Endothelial cell of umbilical vein (primary cell): ENCODE data around the gene HIP1R. TPM values are rescaled to one million over a fixed set of nuclear protein-coding genes. Genes with fewer than 3 reads are reported as not detected.

Source experiments
- BruUV-seq: library from RNA; stranded (reverse); fragments of 400-500 nt; replicated peaks from 2 replicates; lab custom pipeline; 2021; lab: Mats Ljungman, UMichigan
- CTCF ChIA-PET: fragments of 300-600, 350-600 bp; sonication (Branson Sonifier 250); formaldehyde crosslinking; loops from one replicate; lab custom pipeline; 2021; ENCODE audit warnings: antibody characterized with exemption, inconsistent platforms; lab: Charles Lee
- POLR2A ChIA-PET: fragments of 300-600, 350-600 bp; sonication (Branson Sonifier 250); formaldehyde crosslinking; loops from one replicate; lab custom pipeline; 2021; ENCODE audit warnings: antibody characterized with exemption, inconsistent platforms; lab: Charles Lee
- DNase-seq: peaks from one replicate; pipeline ENCODE4 v3.0.0-alpha.2; 2011; ENCODE audit warnings: low read depth, low spot score
- FAIRE-seq: peaks from 2 replicates; lab custom pipeline; 2011; peaks lifted over from hg19 to GRCh38; lab: Jason Lieb, UNC
- H2AFZ ChIP-seq: 2 replicates; pipeline ENCODE4 v1.6.0; 2012; ENCODE audit warnings: low read depth, low read length, control low read depth, inconsistent platforms
- H3K27ac ChIP-seq: 2 replicates; pipeline ENCODE4 v1.5.1; 2011; ENCODE audit warnings: low read depth, mild to moderate bottlenecking, control low read depth, low read length, moderate library complexity; ENCODE audit not compliant: insufficient read depth
- H3K27me3 ChIP-seq, 2 experiments: 2 replicates each; pipeline versions ENCODE4 v1.6.0 to v1.6.1; 2011; ENCODE audit warnings: low read length in 2 of 2, mixed read lengths in 1 of 2; ENCODE audit not compliant: control insufficient read depth in 2 of 2, insufficient read depth in 2 of 2
- H3K36me3 ChIP-seq, 2 experiments: 2 replicates in 1 of 2; 3 replicates in 1 of 2; pipeline ENCODE4 v1.5.1; 2011; ENCODE audit warnings: low read length in 2 of 2, mild to moderate bottlenecking in 1 of 2, moderate library complexity in 1 of 2; ENCODE audit not compliant: control insufficient read depth in 2 of 2, insufficient read depth in 2 of 2; ENCODE audit errors: extremely low read depth in 1 of 2
- H3K4me1 ChIP-seq: 3 replicates; pipeline ENCODE4 v1.5.1; 2011; ENCODE audit warnings: mild to moderate bottlenecking, low read length; ENCODE audit not compliant: control insufficient read depth, insufficient read depth; ENCODE audit errors: extremely low read depth
- H3K4me2 ChIP-seq: 2 replicates; pipeline ENCODE4 v1.6.1; 2011; ENCODE audit warnings: low read length, control low read depth, mixed read lengths; ENCODE audit not compliant: insufficient read depth
- H3K4me3 ChIP-seq, 3 experiments: fragments of 200-600 bp in 1 of 3; sonication (generic), shearing (Covaris generic) in 1 of 3; replicated peaks in 1 of 3; 2 replicates each; pipeline ENCODE4 v1.5.1; 2011 to 2016; ENCODE audit warnings: control low read depth in 3 of 3, low read length in 3 of 3, mild to moderate bottlenecking in 2 of 3, inconsistent platforms in 1 of 3, low read depth in 1 of 3, moderate library complexity in 1 of 3; ENCODE audit not compliant: insufficient read depth in 1 of 3
- H3K79me2 ChIP-seq: 2 replicates; pipeline ENCODE4 v1.6.0; 2012; ENCODE audit warnings: low read length, inconsistent platforms; ENCODE audit not compliant: control insufficient read depth, insufficient read depth
- H3K9ac ChIP-seq: replicated peaks from 2 replicates; pipeline ENCODE3; 2011; ENCODE audit warnings: low read length, control low read depth; ENCODE audit not compliant: insufficient read depth; ENCODE audit errors: extremely low read depth
- H3K9me1 ChIP-seq: replicated peaks from 3 replicates; pipeline ENCODE4 v1.6.0; 2011; ENCODE audit warnings: mild to moderate bottlenecking, low read length; ENCODE audit not compliant: control insufficient read depth, insufficient read depth; ENCODE audit errors: extremely low read depth
- H3K9me3 ChIP-seq: replicated peaks from 2 replicates; pipeline ENCODE4 v1.5.1; 2012; ENCODE audit warnings: low read length, inconsistent platforms; ENCODE audit not compliant: control insufficient read depth, insufficient read depth
- H4K20me1 ChIP-seq: replicated peaks from 2 replicates; pipeline ENCODE3; 2011; ENCODE audit warnings: mild to moderate bottlenecking, low read length; ENCODE audit not compliant: control insufficient read depth, insufficient read depth; ENCODE audit errors: extremely low read depth
- EZH2 ChIP-seq: IDR thresholded peaks from 2 replicates; pipeline ENCODE4 v1.6.1; 2012; ENCODE audit warnings: borderline replicate concordance, low read depth, mild to moderate bottlenecking, moderate library complexity, low read length, inconsistent platforms; ENCODE audit not compliant: severe bottlenecking
- FOS ChIP-seq: IDR thresholded peaks from 2 replicates; pipeline ENCODE4 v1.6.1; 2011; ENCODE audit warnings: mild to moderate bottlenecking, low read length, moderate library complexity, borderline replicate concordance; ENCODE audit not compliant: insufficient read depth
- GATA2 ChIP-seq: IDR thresholded peaks from 2 replicates; pipeline ENCODE4 v1.7.0; 2011; ENCODE audit warnings: low read depth, mild to moderate bottlenecking, moderate library complexity, mixed read lengths, low read length; ENCODE audit not compliant: insufficient read length, insufficient read depth
- JUN ChIP-seq: IDR thresholded peaks from 2 replicates; pipeline ENCODE4 v1.6.1; 2011; ENCODE audit warnings: borderline replicate concordance, low read depth; ENCODE audit not compliant: insufficient read length, insufficient read depth
- MYC ChIP-seq: IDR thresholded peaks from one replicate; pipeline ENCODE4 v1.6.1; 2011; ENCODE audit warnings: mild to moderate bottlenecking, low read depth, low read length
- POLR2A ChIP-seq: IDR thresholded peaks from 2 replicates; pipeline ENCODE4 v1.6.1; 2012; ENCODE audit warnings: low read depth, mild to moderate bottlenecking, control low read depth, low read length
- POLR2AphosphoS5 ChIP-seq: IDR thresholded peaks from 2 replicates; pipeline ENCODE4 v1.6.1; 2012; ENCODE audit warnings: low read depth, mild to moderate bottlenecking, control low read depth, low read length, moderate library complexity; ENCODE audit not compliant: insufficient read depth
- dilution Hi-C: fragments of 300-500 bp; cut with MboI; formaldehyde crosslinking; loops from one replicate; pipeline ENCODE4 v1.15.0; 2019; ENCODE audit warnings: low sequenced_read_pairs; ENCODE audit not compliant: extremely low pct_ligation_motif_present
- intact Hi-C: fragments of 100-400 bp; cut with micrococcal nuclease; formaldehyde crosslinking; loops from one replicate; pipeline ENCODE4 v1.10.0; 2022
- polyA plus RNA-seq, 4 experiments: library from polyadenylated mRNA; depleted of rRNA in 3 of 4; stranded (reverse) in 3 of 4; unstranded in 1 of 4; fragments of >200 nt; gene quantifications; 2 replicates each; pipeline versions ENCODE4 v1.2.1 to v1.2.3, GENCODE V29; 2011 to 2012; ENCODE audit warnings: missing spikeins in 1 of 4
- total RNA-seq: library from RNA; stranded (reverse); gene quantifications from 2 replicates; pipeline ENCODE4 v1.2.3, GENCODE V29; 2021
- TF ChIP-seq, protein P1 (sequence below): IDR thresholded peaks from 2 replicates; pipeline ENCODE4 v1.6.1; 2011; ENCODE audit not compliant: insufficient read depth, insufficient read length
- TF ChIP-seq, protein P2 (sequence below), 2 donors: IDR thresholded peaks; 1 replicate in 1 of 2; 2 replicates in 1 of 2; pipeline ENCODE4 v1.5.1; 2011; ENCODE audit warnings: low read length in 2 of 2, mild to moderate bottlenecking in 2 of 2, moderate library complexity in 2 of 2, control low read depth in 1 of 2, inconsistent platforms in 1 of 2, low read depth in 1 of 2; ENCODE audit not compliant: insufficient read depth in 1 of 2; ENCODE audit errors: extremely low read depth in 1 of 2

Gene HIP1R
- total and polyA plus RNA-seq, 2 donors (not counting 3 experiments of a cell fraction or from before 2014, with no cell fraction given), result 111 to 122 TPM

DNA sequence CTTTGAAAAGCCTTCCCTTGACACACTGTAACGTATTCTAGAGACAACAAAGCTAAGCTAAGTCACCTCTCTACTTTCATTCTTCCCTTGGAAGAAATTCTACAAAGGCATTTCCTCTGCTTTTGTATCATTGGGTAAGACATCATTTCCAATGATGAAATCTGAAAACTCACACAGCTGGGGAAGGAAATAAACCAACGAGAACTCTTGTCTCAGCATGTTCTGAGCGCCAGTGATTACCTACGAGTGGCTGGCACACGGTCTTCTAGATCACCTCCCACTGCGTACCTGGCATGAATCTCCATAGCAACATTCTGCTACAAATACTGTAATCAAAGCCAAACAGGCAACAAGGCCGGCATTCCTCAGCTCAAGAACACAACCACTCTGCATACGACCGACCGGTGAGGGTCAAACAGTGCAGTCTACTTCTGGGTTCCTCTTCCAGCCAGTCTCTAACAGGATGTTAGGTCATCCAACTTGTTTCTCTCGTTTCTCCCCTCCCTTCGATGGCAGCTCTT is 53.0 kb downstream of the HIP1R start:
- FAIRE-seq (peak; percentile 96), DNase-seq (peak; percentile 96)
- POLR2A ChIA-PET, result interaction anchor here (0.5 to 1.3 kb wide), 3 partner anchors 16 to 86 kb away, joined by 3 to 4 read pairs (median 3); no protein-coding TSS in a partner anchor
- CTCF ChIA-PET, result interaction anchor here (0.8 to 1.9 kb wide), 11 partner anchors 9 to 350 kb away, joined by 3 to 10 read pairs (median 3); partner anchors contain the start of gene ABCB9
- dilution Hi-C loops, result no loop called here
- Histone ChIP-seq H3K4me2 (peak overlapping the region; percentile 21), H3K4me1 (peaks cover 66% of the 10 kb centered on the region), H3K4me3 (peak overlapping the region in 2 of 3 experiments; percentile 10 to 24), H2AFZ (no peak overlapping the region), H4K20me1 (no peaks in the 10 kb centered on the region), H3K9ac (peak overlapping the region; percentile 71), H3K27me3 (no peaks in the 10 kb centered on the region), H3K79me2 (peaks cover 86% of the 10 kb centered on the region), H3K27ac (peak overlapping the region; percentile 87), H3K9me3 (no peaks in the 10 kb centered on the region), H3K9me1 (no peaks in the 10 kb centered on the region), H3K36me3 (no peaks in the 10 kb centered on the region)
- intact Hi-C loops, result loop anchor here (1.0 kb wide), 1 partner anchor 16 kb away; no protein-coding TSS in a partner anchor
- TF ChIP-seq, protein P1, sequence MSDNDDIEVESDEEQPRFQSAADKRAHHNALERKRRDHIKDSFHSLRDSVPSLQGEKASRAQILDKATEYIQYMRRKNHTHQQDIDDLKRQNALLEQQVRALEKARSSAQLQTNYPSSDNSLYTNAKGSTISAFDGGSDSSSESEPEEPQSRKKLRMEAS, result no peak
- TF ChIP-seq POLR2A, result peak; percentile 76
- peak; percentile 61 for TF ChIP-seq POLR2AphosphoS5
- BruUV-seq, result TSS peak; percentile 53

DNA sequence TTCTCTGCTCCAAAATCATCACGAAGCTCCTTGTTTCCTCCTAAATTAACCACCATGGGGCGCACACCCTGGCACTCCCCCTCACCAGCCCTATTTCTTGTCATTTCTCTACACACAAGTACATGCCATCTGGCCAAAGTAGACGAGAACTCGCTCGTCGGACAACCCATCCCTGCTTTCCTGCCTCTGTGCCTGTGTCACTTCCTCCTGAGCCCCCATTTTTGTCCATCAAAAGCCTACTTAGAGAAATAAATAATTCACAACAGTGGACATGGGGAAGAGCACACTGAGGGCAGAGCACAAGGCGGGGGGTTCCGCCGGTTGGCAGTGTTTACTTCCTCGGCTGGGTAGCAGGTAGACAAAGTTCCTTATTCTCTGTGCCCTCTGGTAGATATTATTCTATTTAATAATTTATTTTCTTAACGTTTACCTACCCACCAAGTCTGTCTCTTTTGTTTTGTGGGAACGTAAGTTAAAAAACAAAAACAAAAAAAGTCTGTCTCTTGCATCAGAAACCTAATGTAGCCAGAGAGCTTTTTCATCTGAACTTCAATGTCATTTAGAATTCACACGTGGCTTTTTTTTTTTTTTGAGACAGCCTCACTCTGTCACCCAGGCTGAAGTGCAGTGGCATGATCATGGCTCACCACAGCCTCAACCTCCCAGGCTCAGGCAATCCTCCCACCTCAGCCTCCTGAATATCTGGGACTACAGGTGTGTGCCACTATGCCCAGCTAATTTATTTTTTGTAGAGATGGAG is 54.7 kb downstream of the HIP1R start:
- peaks cover 87% of the 10 kb centered on the region for H3K79me2 ChIP-seq
- H3K4me2 ChIP-seq, result no peak overlapping the region
- CTCF ChIA-PET, result interaction anchor here (1.5 to 1.9 kb wide), 2 partner anchors 11 to 61 kb away, joined by 5 to 10 read pairs; no protein-coding TSS in a partner anchor
- intact Hi-C loops, result no loop called here
- H3K4me1 ChIP-seq, result peaks cover 64% of the 10 kb centered on the region
- FAIRE-seq (no peak), DNase-seq (no peak)
- BruUV-seq, result no TSS peak
- H3K9me3 ChIP-seq, result no peaks in the 10 kb centered on the region
- no peaks in the 10 kb centered on the region for H3K9me1 ChIP-seq
- no peak overlapping the region for H3K9ac ChIP-seq
- H3K27me3 ChIP-seq, result no peaks in the 10 kb centered on the region
- no peak overlapping the region for H2AFZ ChIP-seq
- POLR2A ChIA-PET, result interaction anchor here (0.7 kb wide), 1 partner anchor 21 kb away, joined by 4 read pairs; no protein-coding TSS in a partner anchor
- dilution Hi-C loops, result no loop called here
- no peaks in the 10 kb centered on the region for H4K20me1 ChIP-seq
- TF ChIP-seq GATA2, result no peak
- TF ChIP-seq, protein P1, result no peak
- no peak for TF ChIP-seq JUN
- TF ChIP-seq, protein P2, sequence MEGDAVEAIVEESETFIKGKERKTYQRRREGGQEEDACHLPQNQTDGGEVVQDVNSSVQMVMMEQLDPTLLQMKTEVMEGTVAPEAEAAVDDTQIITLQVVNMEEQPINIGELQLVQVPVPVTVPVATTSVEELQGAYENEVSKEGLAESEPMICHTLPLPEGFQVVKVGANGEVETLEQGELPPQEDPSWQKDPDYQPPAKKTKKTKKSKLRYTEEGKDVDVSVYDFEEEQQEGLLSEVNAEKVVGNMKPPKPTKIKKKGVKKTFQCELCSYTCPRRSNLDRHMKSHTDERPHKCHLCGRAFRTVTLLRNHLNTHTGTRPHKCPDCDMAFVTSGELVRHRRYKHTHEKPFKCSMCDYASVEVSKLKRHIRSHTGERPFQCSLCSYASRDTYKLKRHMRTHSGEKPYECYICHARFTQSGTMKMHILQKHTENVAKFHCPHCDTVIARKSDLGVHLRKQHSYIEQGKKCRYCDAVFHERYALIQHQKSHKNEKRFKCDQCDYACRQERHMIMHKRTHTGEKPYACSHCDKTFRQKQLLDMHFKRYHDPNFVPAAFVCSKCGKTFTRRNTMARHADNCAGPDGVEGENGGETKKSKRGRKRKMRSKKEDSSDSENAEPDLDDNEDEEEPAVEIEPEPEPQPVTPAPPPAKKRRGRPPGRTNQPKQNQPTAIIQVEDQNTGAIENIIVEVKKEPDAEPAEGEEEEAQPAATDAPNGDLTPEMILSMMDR (IDR thresholded peaks at IDR 0.05; ENCODE audit: extremely low read depth in 1 of 2, insufficient read depth in 1 of 2, low read depth in 1 of 2, low read length in 2 of 2), result no peak
- TF ChIP-seq EZH2, result no peak
- no peak for TF ChIP-seq POLR2A
- TF ChIP-seq MYC, result no peak
- TF ChIP-seq POLR2AphosphoS5, result no peak
- no peak for TF ChIP-seq FOS
- no peak overlapping the region for H3K4me3 ChIP-seq
- peak overlapping the region; percentile 38 for H3K27ac ChIP-seq
- no peaks in the 10 kb centered on the region for H3K36me3 ChIP-seq
